HepG2 (cell line): ENCODE results near the gene GMEB2. TPM values are rescaled to one million over a fixed set of nuclear protein-coding genes. Genes with fewer than 3 reads are reported as not detected.

Experiments
- HDAC1 ChIP-seq: sonication (generic); formaldehyde crosslinking; IDR thresholded peaks from 2 replicates; pipeline ENCODE4 v1.5.1; 2020; ENCODE audit warnings: mild to moderate bottlenecking, missing genetic modification reagents
- KDM1A ChIP-seq: IDR thresholded peaks from 2 replicates; pipeline ENCODE4 v1.6.1; 2016; ENCODE audit warnings: missing compliant biosample characterization
- KMT2B ChIP-seq: IDR thresholded peaks from 2 replicates; pipeline ENCODE4 v1.6.1; 2016; ENCODE audit warnings: missing genetic modification reagents, missing compliant biosample characterization
- NFAT5 ChIP-seq: sonication (generic); formaldehyde crosslinking; IDR thresholded peaks from 2 replicates; pipeline ENCODE4 v1.4.0; 2020; ENCODE audit warnings: missing genetic modification reagents
- RBFOX2 ChIP-seq: fragments of 200-400 bp; formaldehyde crosslinking; IDR thresholded peaks from 2 replicates; pipeline ENCODE4 v1.6.1; 2017; ENCODE audit warnings: low read depth, mild to moderate bottlenecking, low read length
- RFXAP ChIP-seq: sonication (generic); formaldehyde crosslinking; IDR thresholded peaks from 2 replicates; pipeline ENCODE4 v1.4.0; 2020; ENCODE audit warnings: missing genetic modification reagents, borderline replicate concordance
- ZBTB2 ChIP-seq: sonication (generic); formaldehyde crosslinking; IDR thresholded peaks from 2 replicates; pipeline ENCODE4 v1.8.0; 2022; ENCODE audit warnings: low read depth, missing genetic modification reagents
- ZNF256 ChIP-seq: sonication (generic); formaldehyde crosslinking; conservative IDR thresholded peaks from 2 replicates; pipeline ENCODE4 v1.4.0; 2020; ENCODE audit warnings: missing genetic modification reagents
- ZNF383 ChIP-seq: sonication (generic); formaldehyde crosslinking; IDR thresholded peaks from 2 replicates; pipeline ENCODE4 v1.4.0; 2020; ENCODE audit warnings: missing genetic modification reagents, mild to moderate bottlenecking, borderline replicate concordance
- ZNF552 ChIP-seq: sonication (generic); formaldehyde crosslinking; IDR thresholded peaks from 2 replicates; pipeline ENCODE4 v1.9.0; 2022; ENCODE audit warnings: missing genetic modification reagents, mild to moderate bottlenecking, borderline replicate concordance
- ZNF691 ChIP-seq: sonication (generic); formaldehyde crosslinking; IDR thresholded peaks from 2 replicates; pipeline ENCODE4 v1.4.0; 2020; ENCODE audit warnings: missing genetic modification reagents, low read depth, mild to moderate bottlenecking, borderline replicate concordance
- ZSCAN21 ChIP-seq: sonication (generic); formaldehyde crosslinking; IDR thresholded peaks from 2 replicates; pipeline ENCODE4 v1.8.0; 2022; ENCODE audit warnings: mild to moderate bottlenecking, missing genetic modification reagents, moderate library complexity, borderline replicate concordance
- polyA plus RNA-seq, 8 experiments: library from polyadenylated mRNA; depleted of rRNA in 3 of 8; stranded (reverse) in 7 of 8; unstranded in 1 of 8; fragments of >200 nt; fragmentation: Illumina TruSeq in 4 of 8; extraction: Trizol in 4 of 8; gene quantifications; 2 replicates each; pipeline versions ENCODE4 v1.2.1 to v1.2.3, GENCODE V29; 2011 to 2016; ENCODE audit warnings: low read depth in 4 of 8, missing spikeins in 1 of 8, mixed read lengths in 1 of 8; ENCODE audit not compliant: insufficient read depth in 1 of 8
- total RNA-seq, 5 experiments: library from RNA; depleted of rRNA; stranded (reverse); fragments of >200 nt; fragmentation: Illumina TruSeq; extraction: Trizol; gene quantifications; 2 replicates each; pipeline ENCODE4 v1.2.3, GENCODE V29; 2016; ENCODE audit warnings: low read depth in 1 of 5
- TF ChIP-seq, protein P1 (sequence below): sonication (generic); formaldehyde crosslinking; IDR thresholded peaks from 2 replicates; pipeline ENCODE4 v1.4.0; 2020; ENCODE audit warnings: missing genetic modification reagents, mild to moderate bottlenecking, borderline replicate concordance
- TF ChIP-seq, protein P2 (sequence below): sonication (generic); formaldehyde crosslinking; IDR thresholded peaks from 2 replicates; pipeline ENCODE4 v1.5.0; 2020; ENCODE audit warnings: missing genetic modification reagents
- TF ChIP-seq, protein P3 (sequence below): sonication (generic); formaldehyde crosslinking; IDR thresholded peaks from 2 replicates; pipeline ENCODE4 v1.4.0; 2020; ENCODE audit warnings: mild to moderate bottlenecking, missing genetic modification reagents

GMEB2 gene
- total and polyA plus RNA-seq, 2 of the 13 experiments (the other 11 are each of a cell fraction or from before 2014, with no cell fraction given) = 10.6 to 12.4 TPM

DNA sequence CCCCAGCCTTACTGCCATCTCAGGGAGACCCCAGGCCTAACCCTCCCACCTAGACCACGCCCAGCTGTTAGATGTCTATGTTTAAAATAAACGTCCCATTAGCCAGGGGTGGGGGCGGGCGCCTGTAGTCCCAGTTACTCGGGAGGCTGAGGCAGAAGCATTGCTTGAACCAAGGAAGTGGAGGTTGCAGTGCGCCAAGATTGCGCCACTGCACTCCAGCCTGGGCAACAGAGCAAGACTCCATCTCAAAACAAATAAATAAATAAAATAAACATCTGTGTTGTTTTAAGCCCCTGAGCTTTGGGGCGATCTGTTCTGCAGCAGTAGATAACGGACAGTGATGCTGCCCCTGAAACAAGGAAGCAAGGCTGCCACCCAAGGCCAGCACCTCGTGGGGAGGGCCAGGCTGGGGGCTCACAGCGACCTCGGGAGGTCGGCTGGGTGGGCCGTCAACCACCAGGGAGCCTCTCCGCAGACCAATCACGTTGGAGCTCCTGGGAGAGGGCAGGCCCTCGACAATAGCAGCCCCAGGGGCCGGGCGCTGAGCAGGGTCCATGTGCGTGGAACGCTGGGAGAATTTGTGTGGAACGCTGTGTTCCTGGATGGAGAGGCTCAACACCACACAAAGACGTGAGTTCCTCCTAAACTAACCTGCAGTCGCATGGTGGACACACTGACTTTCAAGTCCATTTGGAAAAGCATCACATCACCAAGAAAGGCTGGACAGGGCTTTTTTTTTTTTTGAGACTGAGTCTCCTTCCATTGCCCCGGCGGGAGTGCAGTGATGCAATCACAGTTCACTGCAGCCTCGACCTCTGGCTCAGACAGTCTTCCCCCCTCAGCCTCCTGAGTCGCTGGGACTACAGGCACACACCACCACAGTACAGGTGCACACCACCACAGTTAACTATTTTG, 51.8 kb downstream of the GMEB2 start (continued):
- no peak for TF ChIP-seq ZNF552 (CRISPR knock-in tag)
- no peak for TF ChIP-seq RBFOX2
- TF ChIP-seq ZSCAN21 (CRISPR knock-in tag) = peak; percentile 30; the same call in 1 of the 2 replicates
- 0 out of 2 replicates have a peak, but pooled peaks have one; percentile 6 for TF ChIP-seq ZNF691 (CRISPR knock-in tag)
- no peak for TF ChIP-seq ZNF256 (CRISPR knock-in tag)
- TF ChIP-seq, protein P1, sequence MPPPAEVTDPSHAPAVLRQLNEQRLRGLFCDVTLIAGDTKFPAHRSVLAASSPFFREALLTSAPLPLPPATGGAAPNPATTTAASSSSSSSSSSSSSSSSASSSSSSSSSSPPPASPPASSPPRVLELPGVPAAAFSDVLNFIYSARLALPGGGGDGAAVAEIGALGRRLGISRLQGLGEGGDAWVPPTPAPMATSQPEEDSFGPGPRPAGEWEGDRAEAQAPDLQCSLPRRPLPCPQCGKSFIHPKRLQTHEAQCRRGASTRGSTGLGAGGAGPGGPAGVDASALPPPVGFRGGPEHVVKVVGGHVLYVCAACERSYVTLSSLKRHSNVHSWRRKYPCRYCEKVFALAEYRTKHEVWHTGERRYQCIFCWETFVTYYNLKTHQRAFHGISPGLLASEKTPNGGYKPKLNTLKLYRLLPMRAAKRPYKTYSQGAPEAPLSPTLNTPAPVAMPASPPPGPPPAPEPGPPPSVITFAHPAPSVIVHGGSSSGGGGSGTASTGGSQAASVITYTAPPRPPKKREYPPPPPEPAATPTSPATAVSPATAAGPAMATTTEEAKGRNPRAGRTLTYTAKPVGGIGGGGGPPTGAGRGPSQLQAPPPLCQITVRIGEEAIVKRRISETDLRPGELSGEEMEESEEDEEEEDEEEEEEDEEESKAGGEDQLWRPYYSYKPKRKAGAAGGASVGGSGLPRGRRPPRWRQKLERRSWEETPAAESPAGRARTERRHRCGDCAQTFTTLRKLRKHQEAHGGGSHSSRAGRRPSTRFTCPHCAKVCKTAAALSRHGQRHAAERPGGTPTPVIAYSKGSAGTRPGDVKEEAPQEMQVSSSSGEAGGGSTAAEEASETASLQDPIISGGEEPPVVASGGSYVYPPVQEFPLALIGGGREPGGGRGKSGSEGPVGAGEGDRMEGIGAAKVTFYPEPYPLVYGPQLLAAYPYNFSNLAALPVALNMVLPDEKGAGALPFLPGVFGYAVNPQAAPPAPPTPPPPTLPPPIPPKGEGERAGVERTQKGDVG = no peak; the same call in 1 of the 2 replicates
- TF ChIP-seq, protein P2, sequence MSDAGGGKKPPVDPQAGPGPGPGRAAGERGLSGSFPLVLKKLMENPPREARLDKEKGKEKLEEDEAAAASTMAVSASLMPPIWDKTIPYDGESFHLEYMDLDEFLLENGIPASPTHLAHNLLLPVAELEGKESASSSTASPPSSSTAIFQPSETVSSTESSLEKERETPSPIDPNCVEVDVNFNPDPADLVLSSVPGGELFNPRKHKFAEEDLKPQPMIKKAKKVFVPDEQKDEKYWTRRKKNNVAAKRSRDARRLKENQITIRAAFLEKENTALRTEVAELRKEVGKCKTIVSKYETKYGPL (CRISPR knock-in tag) = no peak
- TF ChIP-seq, protein P3, sequence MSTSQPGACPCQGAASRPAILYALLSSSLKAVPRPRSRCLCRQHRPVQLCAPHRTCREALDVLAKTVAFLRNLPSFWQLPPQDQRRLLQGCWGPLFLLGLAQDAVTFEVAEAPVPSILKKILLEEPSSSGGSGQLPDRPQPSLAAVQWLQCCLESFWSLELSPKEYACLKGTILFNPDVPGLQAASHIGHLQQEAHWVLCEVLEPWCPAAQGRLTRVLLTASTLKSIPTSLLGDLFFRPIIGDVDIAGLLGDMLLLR (CRISPR knock-in tag) = no peak
- TF ChIP-seq HDAC1 (CRISPR knock-in tag) = peak; percentile 69
- TF ChIP-seq RFXAP (CRISPR knock-in tag) = no peak
- peak; percentile 48; the same call in 1 of the 2 replicates for TF ChIP-seq KMT2B (CRISPR knock-in tag)
- TF ChIP-seq ZBTB2 (CRISPR knock-in tag) = no peak
- TF ChIP-seq NFAT5 (CRISPR knock-in tag) = 0 out of 2 replicates have a peak, but pooled peaks have one; percentile 46
- peak; percentile 26; the same call in 1 of the 2 replicates for TF ChIP-seq KDM1A
- TF ChIP-seq ZNF383 (CRISPR knock-in tag) = no peak
